ENCODE data around the gene PDXP.
"Not testable (repeated sequence)": the region's sequence is repeated elsewhere in the genome, so short reads cannot be mapped to it uniquely, and the experiment has no call there.

PDXP gene

GRCh38 chr22:37675930-37676735 is 17.6 kb downstream of the PDXP start:
- peak; percentile 42 for DNase-seq

GRCh38 chr22:37676736-37677492 is 18.4 kb downstream of the PDXP start:
- peak; percentile 94 for DNase-seq

DNA sequence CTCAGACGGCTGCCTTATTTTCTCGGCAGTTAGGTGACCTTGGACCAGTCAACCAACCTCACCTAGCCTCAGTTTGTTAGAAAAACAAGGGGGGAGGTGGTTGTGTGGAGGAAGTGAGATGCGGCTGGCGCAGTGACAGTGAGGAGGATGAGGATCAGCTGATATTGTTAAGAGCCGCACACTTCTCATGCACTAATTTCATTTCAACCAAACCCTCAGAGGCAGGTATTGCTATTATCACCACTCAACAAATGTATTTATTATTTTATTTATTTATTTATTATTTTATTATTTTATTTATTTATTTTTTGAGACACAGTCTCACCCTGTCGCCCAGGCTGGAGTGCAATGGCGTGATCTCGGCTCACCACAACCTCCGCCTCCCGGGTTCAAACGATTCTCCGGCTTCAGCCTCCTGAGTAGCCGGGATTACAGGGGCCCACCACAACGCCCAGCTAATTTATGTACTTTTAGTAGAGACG is 19.0 kb downstream of the PDXP start:
- no peak for DNase-seq

GRCh38 chr22:37678372-37678771 is 19.8 kb downstream of the PDXP start:
- DNase-seq: no peak

DNA sequence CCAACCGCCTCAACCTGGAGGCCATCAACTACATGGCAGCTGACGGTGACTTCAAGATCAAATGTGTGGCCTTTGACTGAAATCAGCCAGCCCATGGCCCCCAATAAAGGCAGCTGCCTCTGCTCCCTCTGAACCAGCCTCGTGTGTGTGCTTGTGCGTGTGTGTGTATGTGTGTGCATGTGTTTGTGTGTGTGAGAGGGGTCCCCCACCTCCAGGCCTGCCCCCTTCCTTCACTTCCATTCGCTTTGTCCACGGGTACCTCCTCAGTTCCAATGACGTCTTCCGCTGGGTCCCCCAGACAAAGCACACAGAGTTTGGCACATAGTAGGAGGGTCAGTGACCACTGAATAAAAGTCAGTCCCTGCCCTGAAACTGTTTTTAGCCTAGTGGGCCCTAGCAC is 21.1 kb downstream of the PDXP start:
- no peak for DNase-seq

GRCh38 chr22:37680191-37680851 is 21.8 kb downstream of the PDXP start:
- no peak for DNase-seq

DNA sequence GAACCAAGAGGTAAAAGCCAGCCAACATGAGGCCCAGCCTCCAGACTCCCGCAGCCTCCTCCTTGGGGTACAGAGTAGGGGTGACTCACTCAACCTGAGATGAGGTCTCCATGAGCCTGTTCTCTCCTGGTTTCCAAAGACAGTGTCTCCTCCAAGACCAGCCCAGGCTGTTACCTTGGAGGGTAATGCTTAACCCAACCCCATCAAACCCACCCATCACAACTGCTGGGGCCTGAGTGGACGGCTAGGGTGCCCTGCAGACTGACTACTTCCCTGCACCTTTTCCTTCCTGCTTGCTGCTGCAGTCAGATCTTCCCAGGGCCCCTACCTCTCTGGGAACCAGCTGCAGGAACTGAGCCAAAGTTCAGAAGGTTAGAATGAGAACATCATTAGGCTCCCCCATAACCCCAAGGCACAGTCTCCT is 22.5 kb downstream of the PDXP start:
- no peak for DNase-seq

- peak; percentile 90 for DNase-seq
Measured at GRCh38 chr22:37681556-37682049, 23.1 kb downstream of the PDXP start.

DNA sequence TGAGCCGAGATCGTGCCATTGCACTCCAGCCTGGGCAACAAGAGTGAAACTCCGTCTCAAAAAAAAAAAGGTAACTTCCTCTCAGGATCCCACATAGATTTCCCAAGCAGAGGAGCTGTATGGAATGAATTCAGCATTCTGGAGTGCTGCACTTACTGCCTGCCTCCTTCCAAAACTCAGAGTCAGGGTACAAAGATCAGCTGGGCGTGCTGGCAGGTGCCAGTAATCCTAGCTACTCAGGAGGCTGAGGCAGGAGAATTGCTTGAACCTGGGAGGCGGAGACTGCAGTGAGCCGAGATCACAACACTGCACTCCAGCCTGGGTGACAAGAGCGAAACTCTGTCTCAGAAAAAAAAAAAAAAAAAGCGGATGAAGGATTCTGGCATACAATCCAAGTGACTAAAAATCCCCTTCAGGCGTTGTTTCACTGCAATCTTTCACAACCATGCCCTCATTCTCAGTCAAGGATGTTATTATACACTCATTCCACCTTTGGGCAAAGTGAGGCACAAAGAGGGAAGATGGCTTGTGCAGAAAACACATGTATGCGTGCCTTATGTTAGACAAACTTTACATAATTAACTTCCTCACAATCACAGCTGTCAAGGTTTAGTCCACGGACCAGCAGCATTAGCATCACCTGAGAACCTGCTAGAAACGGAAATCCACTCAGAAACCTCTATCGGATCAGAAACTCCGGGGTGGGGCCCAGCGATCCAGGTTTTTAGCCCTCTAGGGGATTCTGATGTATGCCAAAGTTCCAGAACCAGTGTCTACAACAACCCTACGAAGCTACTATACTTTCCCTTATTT is 26.5 kb downstream of the PDXP start:
- no peak for DNase-seq

- peak; percentile 94 for DNase-seq
Measured at GRCh38 chr22:37686002-37686982, 27.8 kb downstream of the PDXP start, which contains the start of gene NOL12. NOL12 (plus strand) TSS chr22:37686343; CDS start chr22:37686393, 50 bp downstream.

DNA sequence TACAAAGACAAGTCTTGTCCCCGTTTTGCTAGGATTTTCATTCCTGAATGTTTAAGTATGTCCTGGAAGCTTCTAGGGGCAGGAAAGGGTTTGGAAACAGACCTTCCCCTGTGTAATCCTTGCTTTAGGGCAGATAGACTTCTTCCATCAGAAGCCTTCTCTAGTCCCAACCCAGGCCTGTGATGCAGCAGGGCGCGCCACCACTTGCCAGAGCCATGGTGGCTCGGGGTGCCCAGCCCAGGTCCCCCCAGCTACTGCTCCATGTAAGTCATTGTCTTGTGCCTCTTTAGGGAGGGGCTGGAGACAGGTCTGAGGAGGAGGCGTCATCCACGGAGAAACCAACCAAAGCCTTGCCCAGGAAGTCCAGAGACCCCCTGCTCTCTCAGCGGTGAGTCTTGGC is 31.9 kb downstream of the PDXP start:
- DNase-seq: no peak

DNA sequence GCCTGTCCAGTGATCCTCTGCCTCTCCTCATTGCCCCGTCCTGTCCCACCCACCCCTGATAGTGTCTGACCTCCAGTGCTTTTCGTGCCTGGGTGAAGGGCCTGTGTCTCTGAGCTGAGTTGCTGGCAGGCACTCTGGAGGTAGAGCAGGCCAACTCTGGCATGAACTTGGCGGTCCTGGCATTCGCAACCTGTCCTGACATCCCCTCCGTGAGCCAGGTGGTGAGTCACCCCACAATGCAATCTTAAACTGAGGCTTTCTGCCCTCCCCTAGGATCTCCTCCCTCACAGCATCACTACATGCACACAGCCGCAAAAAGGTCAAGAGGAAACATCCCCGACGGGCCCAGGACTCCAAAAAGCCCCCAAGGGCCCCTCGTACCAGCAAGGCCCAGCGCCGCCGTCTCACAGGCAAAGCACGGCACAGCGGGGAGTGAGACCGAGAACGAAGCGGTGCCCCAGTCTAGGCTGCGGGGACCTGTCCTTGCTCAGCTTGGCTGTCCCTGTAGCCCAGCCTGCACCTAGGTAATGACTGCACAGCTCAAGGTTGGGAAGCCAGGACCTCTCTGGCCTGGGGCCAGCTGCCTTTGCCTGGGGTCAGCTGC is 32.5 kb downstream of the PDXP start:
- no peak for DNase-seq

- no peak for DNase-seq
Measured at GRCh38 chr22:37692627-37693285, 34.2 kb downstream of the PDXP start.

DNA sequence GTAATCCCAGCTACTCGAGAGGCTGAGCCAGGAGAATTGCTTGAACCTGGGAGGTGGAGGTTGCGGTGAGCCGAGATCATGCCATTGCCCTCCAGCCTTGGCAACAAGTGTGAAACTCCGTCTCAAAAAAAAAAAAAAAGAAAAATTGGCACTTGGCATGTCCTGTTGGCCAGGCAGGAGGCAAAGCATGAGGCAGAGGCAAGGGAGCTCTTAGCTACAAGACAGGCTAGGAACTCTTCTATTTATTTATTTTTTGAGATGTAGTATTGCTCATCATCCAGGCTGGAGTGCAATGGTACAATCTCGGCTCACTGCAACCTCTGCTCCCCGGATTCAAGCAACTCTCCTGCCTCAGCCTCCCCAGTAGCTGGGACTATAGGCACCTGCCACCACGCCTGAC is 35.6 kb downstream of the PDXP start:
- DNase-seq: not testable (repeated sequence)

DNA sequence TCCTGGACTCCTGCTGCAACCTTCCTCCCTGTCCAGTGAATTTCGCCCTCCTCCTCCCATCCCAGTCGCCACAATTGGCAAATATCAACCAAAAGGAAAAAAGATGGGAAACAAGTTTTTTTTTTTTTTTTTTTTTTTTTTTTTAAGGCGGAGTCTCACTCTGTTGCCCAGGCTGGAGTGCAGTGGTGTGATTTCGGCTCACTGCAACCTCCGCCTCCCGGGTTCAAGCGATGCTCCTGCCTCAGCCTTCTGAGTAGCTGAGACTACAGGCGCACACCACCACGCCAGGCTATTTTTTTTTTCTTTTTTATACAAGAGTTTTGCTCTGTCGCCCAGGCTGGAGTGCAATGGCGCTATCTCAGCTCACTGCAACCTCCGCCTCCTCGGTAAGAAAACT is 37.7 kb downstream of the PDXP start:
- DNase-seq: not testable (repeated sequence)

DNA sequence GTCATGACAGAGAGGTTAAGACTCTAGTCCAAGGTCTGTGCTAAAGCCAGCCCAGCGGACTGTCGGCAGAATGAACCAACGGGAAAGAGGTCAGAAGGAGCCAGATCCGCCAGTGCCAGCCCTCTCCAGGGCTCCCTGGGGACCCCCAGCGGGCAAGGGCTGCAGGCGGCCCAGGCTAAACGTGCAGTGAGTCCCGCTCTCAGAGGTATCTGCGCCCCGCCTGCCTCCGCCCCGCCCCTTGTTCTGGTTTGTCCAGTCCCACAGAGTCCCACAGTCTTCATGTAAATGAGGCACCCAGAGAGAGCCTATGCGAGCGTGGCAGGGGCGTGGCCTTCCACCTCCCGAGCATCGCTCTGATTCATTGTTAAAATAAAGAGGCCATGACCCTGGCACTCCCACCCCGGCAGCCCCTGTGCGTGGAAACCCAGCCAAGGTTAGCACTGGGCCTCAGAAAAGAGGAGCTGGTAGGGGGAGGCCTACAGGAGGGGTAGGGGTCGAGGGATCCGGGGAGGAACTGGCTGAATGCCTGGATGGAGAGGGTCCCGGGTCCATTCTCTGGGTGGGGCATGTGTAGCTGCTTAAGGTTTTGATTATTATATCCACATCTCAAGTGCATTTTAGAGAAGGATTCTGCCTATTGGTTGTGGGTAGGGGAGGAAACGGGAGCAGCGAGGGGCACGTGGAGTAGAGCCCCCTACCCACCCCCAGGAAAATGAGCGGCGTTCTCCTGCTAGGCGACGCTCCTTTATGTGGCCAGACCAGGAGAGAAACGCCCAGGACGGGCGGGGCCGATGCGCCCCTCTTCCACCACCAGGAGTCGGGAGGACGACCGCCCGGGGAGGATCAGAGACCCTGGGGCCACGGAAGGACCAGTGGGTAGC is 38.4 kb downstream of the PDXP start, which contains the start of gene TRIOBP:
TRIOBP (plus strand) TSS at position 392 of the 881 bp plus-strand sequence. CDS start 4,318 bp downstream, outside the sequence.
- peak; percentile 99 for DNase-seq

DNA sequence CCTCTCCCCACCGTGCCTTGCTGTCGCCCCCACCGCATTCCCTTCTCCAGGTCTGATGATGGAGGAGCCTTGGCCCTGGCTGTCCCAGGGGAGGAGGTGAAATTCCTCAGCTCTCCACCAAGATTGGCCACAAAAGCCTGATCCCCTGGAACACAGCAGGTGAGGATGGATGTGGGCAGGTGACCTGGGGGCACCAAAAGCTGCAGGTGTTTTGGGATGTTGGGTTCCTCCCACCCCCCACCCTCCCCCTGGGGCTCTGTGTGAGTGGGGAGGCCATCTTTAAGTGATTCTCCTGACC is 39.0 kb downstream of the PDXP start:
- no peak for DNase-seq

DNA sequence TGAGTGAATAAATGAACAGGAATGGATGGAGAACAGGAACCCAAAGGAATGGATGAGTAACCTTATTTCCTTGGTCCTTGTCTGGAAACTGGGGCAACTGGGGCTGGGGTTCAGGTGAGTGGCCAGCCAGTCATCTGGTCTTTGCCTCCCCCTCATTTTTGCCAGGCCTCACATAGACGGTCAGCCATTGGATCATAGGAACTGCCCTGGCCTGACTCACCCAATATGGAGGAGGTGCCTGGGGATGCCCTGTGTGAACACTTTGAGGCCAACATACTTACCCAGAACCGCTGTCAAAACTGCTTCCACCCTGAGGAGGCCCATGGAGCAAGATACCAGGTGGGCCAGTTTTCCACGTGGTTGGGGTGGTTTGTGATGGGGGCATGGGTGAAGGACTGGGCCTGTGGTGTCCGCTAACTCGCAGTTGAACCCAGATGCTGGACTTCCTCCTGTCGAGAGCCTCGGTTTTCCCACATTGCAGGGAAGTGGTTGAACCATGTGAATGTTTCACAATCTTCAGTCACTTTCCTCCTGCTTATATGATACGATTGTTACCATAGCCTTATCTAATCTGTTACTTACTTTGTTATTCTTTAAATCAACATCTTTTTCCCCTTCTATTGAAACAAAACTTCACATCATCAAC is 42.7 kb downstream of the PDXP start:
- DNase-seq: peak; percentile 63
